Kidney (tissue), 14 donors: Measurements from ENCODE around the gene GNG5. TPM values are rescaled to one million over a fixed set of nuclear protein-coding genes. Genes with fewer than 3 reads are reported as not detected.
"Not testable (repeated sequence)": the region's sequence is repeated elsewhere in the genome, so short reads cannot be mapped to it uniquely, and the experiment has no call there.

Experiments
- DNase-seq, 5 donors: peaks; one replicate each; pipeline ENCODE4 v3.0.0-alpha.2; 2013 to 2020
- FAIRE-seq: peaks from 2 replicates; lab custom pipeline; 2012; peaks lifted over from hg19 to GRCh38; lab: Jason Lieb, UNC
- H3K27ac ChIP-seq, 2 donors: one replicate each; pipeline ENCODE4 v1.7.0; 2013; ENCODE audit warnings: low read depth in 2 of 2, low read length in 2 of 2, inconsistent platforms in 1 of 2
- H3K27me3 ChIP-seq: one replicate; pipeline ENCODE4 v1.7.1; 2013; ENCODE audit warnings: low read length, inconsistent platforms; ENCODE audit not compliant: control insufficient read depth, insufficient read depth
- H3K36me3 ChIP-seq, 3 donors: one replicate each; pipeline versions ENCODE4 v1.7.0 to v1.7.1; 2013; ENCODE audit warnings: low read length in 3 of 3, control low read depth in 1 of 3, inconsistent platforms in 1 of 3; ENCODE audit not compliant: insufficient read depth in 3 of 3, control insufficient read depth in 2 of 3
- H3K4me1 ChIP-seq, 3 donors: one replicate each; pipeline versions ENCODE4 v1.7.0 to v1.7.1; 2013; ENCODE audit warnings: low read length in 3 of 3, inconsistent platforms in 1 of 3, low read depth in 1 of 3; ENCODE audit not compliant: control insufficient read depth in 2 of 3, insufficient read depth in 2 of 3
- H3K4me3 ChIP-seq, 3 donors: one replicate each; pipeline versions ENCODE4 v1.7.0 to v1.8.1; 2013; ENCODE audit warnings: low read length in 3 of 3, control low read depth in 1 of 3, inconsistent platforms in 1 of 3
- H3K9ac ChIP-seq, 3 donors: one replicate each; pipeline versions ENCODE4 v1.7.0 to v1.7.1; 2013; ENCODE audit warnings: low read length in 3 of 3, control low read depth in 1 of 3, inconsistent platforms in 1 of 3
- H3K9me3 ChIP-seq, 3 donors: one replicate each; pipeline versions ENCODE4 v1.7.0 to v1.7.1; 2013; ENCODE audit warnings: low read length in 3 of 3, control low read depth in 1 of 3, inconsistent platforms in 1 of 3; ENCODE audit not compliant: control insufficient read depth in 2 of 3, insufficient read depth in 1 of 3
- intact Hi-C: fragments of 100-400 bp; cut with DNase I; formaldehyde crosslinking; loops from one replicate; pipeline ENCODE4 v1.11.1; 2022
- polyA plus RNA-seq: library from polyadenylated mRNA; stranded (reverse); fragments of 350-450 nt; fragmentation: Illumina TruSeq; extraction: RNeasy Lipid Tissue Mini Kit (QIAGEN cat#74804); gene quantifications from one replicate; pipeline ENCODE4 v1.2.3, GENCODE V29; 2014; ENCODE audit warnings: low read depth, low replicate concordance; ENCODE audit not compliant: insufficient read depth
- total RNA-seq: library from RNA; stranded (reverse); fragmentation: NEBNext Ultra II Directional; extraction: Animal tissue kit (Norgen Biotek cat#: 25700); gene quantifications from one replicate; pipeline ENCODE4 v1.2.1, GENCODE V29; 2021
- TF ChIP-seq, protein P1 (sequence below): IDR thresholded peaks from 3 replicates; pipeline ENCODE4 v1.5.1; 2012; ENCODE audit warnings: mild to moderate bottlenecking, moderate library complexity, borderline replicate concordance; ENCODE audit not compliant: insufficient read depth; ENCODE audit errors: extremely low read depth
- donor health status: control.
- donor health status: control.
- donor health status: control.
- donor health status: control.
- donor health status: control.
- donor health status: DM: yes; HTN: yes; CAD: no.
- donor health status: Normal renal cell carcinoma (clear cell type).

GNG5 gene
- total and polyA plus RNA-seq, 2 donors from 2014 or later, result 87.9 to 304 TPM

DNA sequence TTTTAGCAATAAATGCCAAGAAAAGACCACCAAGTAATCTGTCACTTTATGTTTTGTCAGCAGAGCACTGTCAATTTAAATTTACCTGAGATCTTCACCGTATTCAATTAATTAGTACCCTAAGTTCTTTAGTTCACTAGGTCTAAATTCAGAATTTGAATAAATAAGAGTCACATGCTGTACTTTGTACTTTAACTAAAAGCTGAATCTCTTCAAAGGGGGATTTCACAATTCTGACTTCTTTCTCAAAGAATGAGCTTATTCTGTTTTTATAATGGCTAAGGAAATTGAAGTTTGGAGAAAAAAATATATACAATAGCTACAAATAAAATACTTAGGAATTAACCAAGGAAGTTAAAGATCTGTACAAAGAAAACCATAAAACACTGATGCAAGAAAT lies 2.1 kb upstream of the GNG5 start:
- no peaks in the 10 kb centered on the region for H3K36me3 ChIP-seq
- H3K9ac ChIP-seq, result no peak overlapping the region
- no peak overlapping the region for H3K27ac ChIP-seq
- no peak overlapping the region for H3K4me3 ChIP-seq
- intact Hi-C loops, result no loop called here
- DNase-seq (no peak), FAIRE-seq (no peak)
- H3K4me1 ChIP-seq, result peaks cover 2 to 9% (median 7%) of the 10 kb centered on the region in 3 donors
- H3K9me3 ChIP-seq, result peaks cover 0 to 5% (median 0%) of the 10 kb centered on the region in 3 donors
- TF ChIP-seq, protein P1, sequence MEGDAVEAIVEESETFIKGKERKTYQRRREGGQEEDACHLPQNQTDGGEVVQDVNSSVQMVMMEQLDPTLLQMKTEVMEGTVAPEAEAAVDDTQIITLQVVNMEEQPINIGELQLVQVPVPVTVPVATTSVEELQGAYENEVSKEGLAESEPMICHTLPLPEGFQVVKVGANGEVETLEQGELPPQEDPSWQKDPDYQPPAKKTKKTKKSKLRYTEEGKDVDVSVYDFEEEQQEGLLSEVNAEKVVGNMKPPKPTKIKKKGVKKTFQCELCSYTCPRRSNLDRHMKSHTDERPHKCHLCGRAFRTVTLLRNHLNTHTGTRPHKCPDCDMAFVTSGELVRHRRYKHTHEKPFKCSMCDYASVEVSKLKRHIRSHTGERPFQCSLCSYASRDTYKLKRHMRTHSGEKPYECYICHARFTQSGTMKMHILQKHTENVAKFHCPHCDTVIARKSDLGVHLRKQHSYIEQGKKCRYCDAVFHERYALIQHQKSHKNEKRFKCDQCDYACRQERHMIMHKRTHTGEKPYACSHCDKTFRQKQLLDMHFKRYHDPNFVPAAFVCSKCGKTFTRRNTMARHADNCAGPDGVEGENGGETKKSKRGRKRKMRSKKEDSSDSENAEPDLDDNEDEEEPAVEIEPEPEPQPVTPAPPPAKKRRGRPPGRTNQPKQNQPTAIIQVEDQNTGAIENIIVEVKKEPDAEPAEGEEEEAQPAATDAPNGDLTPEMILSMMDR, result no peak
- no peaks in the 10 kb centered on the region for H3K27me3 ChIP-seq

DNA sequence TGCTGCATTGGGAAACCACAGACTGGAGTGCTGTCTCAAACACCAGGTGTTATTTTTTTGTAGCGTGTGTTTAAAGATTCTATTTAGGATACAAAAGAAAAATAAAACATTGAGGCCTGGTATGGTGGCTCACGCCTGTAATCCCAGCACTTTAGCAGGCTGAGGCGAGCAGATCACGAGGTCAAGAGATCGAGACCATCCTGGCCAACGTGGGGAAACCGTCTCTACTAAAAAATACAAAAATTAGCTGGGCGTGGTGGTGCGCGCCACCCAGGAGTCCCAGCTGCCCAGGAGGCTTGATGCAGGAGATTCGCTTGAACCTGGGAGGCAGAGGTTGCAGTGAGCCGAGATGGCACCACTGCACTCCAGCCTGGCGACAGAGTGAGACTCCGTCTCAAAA lies 1.5 kb upstream of the GNG5 start:
- peaks cover 2 to 14% (median 11%) of the 10 kb centered on the region in 3 donors for H3K4me1 ChIP-seq
- H3K9me3 ChIP-seq, H3K27me3 ChIP-seq, FAIRE-seq, H3K36me3 ChIP-seq, intact Hi-C loops, H3K4me3 ChIP-seq, H3K27ac ChIP-seq, DNase-seq, H3K9ac ChIP-seq: not testable (repeated sequence)

DNA sequence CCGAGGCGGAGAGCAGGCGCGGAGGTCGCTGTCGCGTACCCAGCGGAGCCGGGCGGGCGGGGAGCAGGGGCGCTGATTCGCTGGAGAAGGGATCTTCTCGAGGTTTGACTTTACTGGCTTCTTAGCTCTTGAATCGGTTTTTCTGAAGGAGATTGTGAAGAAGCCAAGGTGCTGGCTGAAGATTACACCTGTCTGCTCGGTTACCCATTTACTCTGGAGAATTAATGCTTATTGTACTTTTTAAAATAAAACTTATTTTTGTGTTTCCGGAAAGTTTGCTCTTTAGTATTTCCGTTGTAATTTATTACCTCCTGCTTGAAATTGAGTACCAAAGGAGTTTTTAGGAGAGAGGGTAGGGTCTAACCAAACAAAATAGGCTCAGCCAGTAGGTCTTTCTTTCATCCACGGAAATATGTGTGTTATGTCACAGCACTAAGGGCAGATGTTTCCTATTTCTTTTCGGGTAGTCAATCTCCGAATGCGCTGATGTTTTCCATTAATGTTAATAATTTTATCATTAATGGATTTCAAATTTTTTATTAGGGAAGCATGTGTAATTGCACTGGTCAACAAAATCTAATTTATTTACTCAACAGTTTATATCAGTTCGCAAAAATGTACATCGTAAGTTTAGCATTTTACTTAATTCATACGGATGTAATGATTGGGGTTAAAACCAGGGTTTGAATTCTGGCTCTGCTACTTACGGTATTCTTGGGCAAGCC lies 510 bp upstream of the GNG5 start:
- Histone ChIP-seq H3K36me3 (no peaks in the 10 kb centered on the region), H3K27me3 (no peaks in the 10 kb centered on the region), H3K9me3 (peaks cover 0 to 5% (median 0%) of the 10 kb centered on the region in 3 donors), H3K4me1 (peaks cover 2 to 14% (median 13%) of the 10 kb centered on the region in 3 donors), H3K27ac (peak overlapping the region; percentile 94 to 99), H3K9ac (peak overlapping the region; percentile 80 to 82 (median 81)), H3K4me3 (peak overlapping the region; percentile 82 to 90 (median 84))
- no peak for FAIRE-seq
- TF ChIP-seq, protein P1, result no peak
- DNase-seq, result no peak
- intact Hi-C loops, result no loop called here

DNA sequence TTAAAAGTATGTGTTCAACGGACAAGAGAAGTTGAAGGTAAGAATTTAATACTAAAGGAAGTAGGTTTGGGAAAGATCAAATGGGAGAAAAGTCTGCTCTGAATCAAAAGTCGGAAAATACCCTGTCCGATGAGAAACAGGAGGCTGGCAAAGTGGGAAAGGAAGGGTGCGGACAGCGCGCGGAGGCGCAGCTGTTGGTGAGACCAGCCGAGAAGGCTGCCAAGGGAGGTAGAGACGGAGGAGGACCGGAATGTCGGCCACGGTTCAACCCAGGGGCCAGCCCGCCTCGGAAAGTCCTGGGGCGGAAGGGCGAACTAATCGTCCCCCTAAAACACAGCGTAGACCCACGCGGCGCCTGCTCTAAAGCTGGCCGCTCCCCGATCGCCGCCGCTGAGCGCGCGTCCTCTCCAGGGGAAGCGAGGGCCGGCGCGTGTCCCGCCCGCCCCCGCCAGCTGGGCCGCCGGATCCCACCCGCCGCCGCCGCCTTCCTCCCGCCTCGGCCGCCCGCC lies 834 bp downstream of the GNG5 start:
- H3K9me3 ChIP-seq, result peaks cover 0 to 5% (median 0%) of the 10 kb centered on the region in 3 donors
- peak overlapping the region; percentile 84 to 98 (median 94) for H3K4me3 ChIP-seq
- peaks cover 2 to 16% (median 14%) of the 10 kb centered on the region in 3 donors for H3K4me1 ChIP-seq
- H3K27ac ChIP-seq, result peak overlapping the region; percentile 94 to 99
- intact Hi-C loops, result no loop called here
- H3K36me3 ChIP-seq, result no peaks in the 10 kb centered on the region
- peak overlapping the region; percentile 87 to 99 (median 92) for H3K9ac ChIP-seq
- H3K27me3 ChIP-seq, result no peaks in the 10 kb centered on the region
- DNase-seq, result peak in 1 of 5 donors; percentile 80
- TF ChIP-seq, protein P1, result no peak
- no peak for FAIRE-seq
